Measurements from ENCODE around the gene NEBL. TPM values are rescaled to one million over a fixed set of nuclear protein-coding genes. Genes with fewer than 3 reads are reported as not detected.

NEBL gene
- total RNA-seq, 2 experiments from 2014 or later, result not detected

DNA sequence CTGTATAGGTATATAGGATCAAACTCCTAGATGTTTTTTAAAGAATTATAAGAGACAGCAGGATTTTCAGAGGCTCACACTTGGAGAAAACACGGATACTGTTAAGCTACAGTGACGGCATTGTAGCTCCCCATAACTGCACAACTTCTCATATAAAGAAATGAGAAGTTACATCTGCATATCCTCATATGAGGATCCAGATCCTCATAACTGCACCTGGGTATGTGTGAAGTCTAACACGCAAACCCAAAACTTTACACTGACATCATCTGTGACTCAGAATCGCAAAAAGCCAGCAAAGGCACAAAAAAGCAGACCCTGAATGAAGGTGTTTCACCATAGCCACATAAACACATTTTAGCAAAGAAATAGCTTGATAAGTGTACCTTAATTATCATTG, 34.1 kb downstream of the NEBL start:
- Mint-ChIP-seq H3K27ac (no peak overlapping the region), H3K4me3 (no peak overlapping the region), H3K4me1 (no peaks in the 10 kb centered on the region), H3K9me3 (no peaks in the 10 kb centered on the region), H3K27me3 (peaks cover 5% of the 10 kb centered on the region), H3K36me3 (no peaks in the 10 kb centered on the region)
- ATAC-seq (ENCODE audit: low read depth), result no peak
- no peak for DNase-seq
- POLR2A ChIA-PET, result no interaction called here

DNA sequence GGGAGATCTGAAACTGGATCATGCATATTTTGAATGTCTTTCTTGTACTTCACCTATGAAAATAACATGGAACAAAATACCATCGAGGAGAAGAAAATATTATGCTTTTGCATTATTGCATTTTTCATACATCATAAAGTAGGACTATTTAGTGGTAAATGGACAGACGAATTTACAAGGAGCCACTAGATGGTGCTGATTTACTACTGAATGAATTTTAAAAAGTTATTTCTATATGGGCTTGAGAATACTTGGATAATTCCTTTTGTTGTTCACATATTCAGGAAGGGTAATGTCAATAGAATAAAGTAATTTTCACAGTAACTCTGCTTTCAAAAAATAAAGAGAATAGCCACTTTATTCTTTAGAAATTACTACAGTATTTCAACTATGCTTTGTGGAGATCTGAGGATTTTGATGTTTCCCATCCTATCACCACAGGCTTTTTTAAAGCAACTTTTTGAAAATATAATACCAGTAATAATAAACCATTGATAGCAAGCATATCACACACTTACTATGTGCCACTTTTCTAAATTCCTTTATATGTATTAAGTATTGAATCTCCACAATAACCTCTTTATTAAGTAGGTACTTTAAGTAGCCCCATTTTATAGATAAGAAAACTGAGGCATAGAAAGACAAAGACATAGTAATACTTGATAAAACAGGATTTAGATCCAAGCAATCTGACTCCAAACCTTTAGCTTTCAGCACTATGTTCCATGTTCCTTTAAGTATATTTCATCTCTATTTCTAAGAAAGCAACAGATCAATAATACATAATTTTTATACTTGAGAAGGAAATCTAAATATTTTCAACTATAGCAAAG, 38.6 kb downstream of the NEBL start:
- peaks cover 4% of the 10 kb centered on the region for H3K27me3 Mint-ChIP-seq
- POLR2A ChIA-PET, result no interaction called here

GRCh38 chr10:20856484-20856883, 40.6 kb downstream of the NEBL start:
- Mint-ChIP-seq H3K9me3 (no peaks in the 10 kb centered on the region), H3K36me3 (no peaks in the 10 kb centered on the region), H3K27me3 (peaks cover 4% of the 10 kb centered on the region), H3K27ac (no peak overlapping the region), H3K4me1 (no peaks in the 10 kb centered on the region), H3K4me3 (no peak overlapping the region)
- no peak for DNase-seq
- POLR2A ChIA-PET, result no interaction called here
- ATAC-seq (ENCODE audit: low read depth), result no peak

More for the DNA sequence above, 38.6 kb downstream of the NEBL start:
- ATAC-seq (ENCODE audit: low read depth) (no peak), DNase-seq (no peak)
- no peak overlapping the region for H3K27ac Mint-ChIP-seq
- no peaks in the 10 kb centered on the region for H3K9me3 Mint-ChIP-seq
- H3K4me1 Mint-ChIP-seq, result no peaks in the 10 kb centered on the region
- no peak overlapping the region for H3K4me3 Mint-ChIP-seq
- H3K36me3 Mint-ChIP-seq, result no peaks in the 10 kb centered on the region

- Mint-ChIP-seq H3K27me3 (peaks cover 4% of the 10 kb centered on the region), H3K4me3 (no peak overlapping the region)
- ATAC-seq (ENCODE audit: low read depth), result no peak
Measured at GRCh38 chr10:20855398-20856038, 41.6 kb downstream of the NEBL start.

DNA sequence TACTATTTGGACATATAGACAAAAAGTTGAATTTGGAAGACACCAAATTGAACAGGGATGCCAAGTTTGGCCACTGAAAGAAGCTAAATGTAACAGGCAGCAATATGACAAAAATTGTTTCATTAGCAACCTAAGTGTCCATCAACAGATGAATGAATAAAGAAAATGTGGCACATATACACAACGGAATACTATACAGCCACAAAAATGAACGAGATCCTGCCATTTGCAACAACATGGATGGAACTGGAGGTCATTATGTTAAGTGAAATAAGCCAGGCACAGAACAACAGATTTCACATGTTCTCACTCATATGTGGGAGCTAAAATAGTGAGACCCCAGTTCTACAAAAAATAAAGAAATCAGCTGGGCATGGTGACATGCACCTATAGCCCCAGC, 43.8 kb downstream of the NEBL start:
- no peak overlapping the region for H3K4me3 Mint-ChIP-seq
- H3K27ac Mint-ChIP-seq, result no peak overlapping the region
- DNase-seq (no peak), ATAC-seq (ENCODE audit: low read depth) (no peak)
- no peaks in the 10 kb centered on the region for H3K36me3 Mint-ChIP-seq
- H3K27me3 Mint-ChIP-seq, result no peaks in the 10 kb centered on the region
- peaks cover 2% of the 10 kb centered on the region for H3K9me3 Mint-ChIP-seq
- POLR2A ChIA-PET, result no interaction called here
- no peaks in the 10 kb centered on the region for H3K4me1 Mint-ChIP-seq

More at GRCh38 chr10:20855398-20856038, 41.6 kb downstream of the NEBL start:
- no peak for DNase-seq
- Mint-ChIP-seq H3K27ac (no peak overlapping the region), H3K9me3 (no peaks in the 10 kb centered on the region), H3K4me1 (no peaks in the 10 kb centered on the region), H3K36me3 (no peaks in the 10 kb centered on the region)
- POLR2A ChIA-PET, result no interaction called here

GRCh38 chr10:20852303-20852702, 44.8 kb downstream of the NEBL start:
- no peak overlapping the region for H3K27ac Mint-ChIP-seq
- POLR2A ChIA-PET, result no interaction called here
- H3K9me3 Mint-ChIP-seq, result peaks cover 2% of the 10 kb centered on the region
- no peaks in the 10 kb centered on the region for H3K4me1 Mint-ChIP-seq
- H3K36me3 Mint-ChIP-seq, result no peaks in the 10 kb centered on the region
- no peak overlapping the region for H3K4me3 Mint-ChIP-seq
- DNase-seq (no peak), ATAC-seq (ENCODE audit: low read depth) (no peak)
- no peaks in the 10 kb centered on the region for H3K27me3 Mint-ChIP-seq

GRCh38 chr10:20847512-20847911, 49.6 kb downstream of the NEBL start:
- Mint-ChIP-seq H3K4me1 (no peaks in the 10 kb centered on the region), H3K9me3 (peaks cover 2% of the 10 kb centered on the region), H3K27me3 (no peaks in the 10 kb centered on the region), H3K36me3 (no peaks in the 10 kb centered on the region), H3K4me3 (no peak overlapping the region), H3K27ac (no peak overlapping the region)
- ATAC-seq (ENCODE audit: low read depth), result no peak
- DNase-seq, result no peak
- POLR2A ChIA-PET, result no interaction called here

GRCh38 chr10:20846263-20846662, 50.8 kb downstream of the NEBL start:
- H3K4me1 Mint-ChIP-seq, result no peaks in the 10 kb centered on the region
- ATAC-seq (ENCODE audit: low read depth) (no peak), DNase-seq (no peak)
- POLR2A ChIA-PET, result no interaction called here
- peaks cover 2% of the 10 kb centered on the region for H3K9me3 Mint-ChIP-seq
- H3K27me3 Mint-ChIP-seq, result no peaks in the 10 kb centered on the region
- H3K4me3 Mint-ChIP-seq, result no peak overlapping the region
- no peak overlapping the region for H3K27ac Mint-ChIP-seq
- no peaks in the 10 kb centered on the region for H3K36me3 Mint-ChIP-seq

- no peaks in the 10 kb centered on the region for H3K36me3 Mint-ChIP-seq
- H3K9me3 Mint-ChIP-seq, result no peaks in the 10 kb centered on the region
- POLR2A ChIA-PET, result no interaction called here
- H3K27me3 Mint-ChIP-seq, result no peaks in the 10 kb centered on the region
- H3K4me1 Mint-ChIP-seq, result no peaks in the 10 kb centered on the region
- DNase-seq, result no peak
- H3K27ac Mint-ChIP-seq, result no peak overlapping the region
- H3K4me3 Mint-ChIP-seq, result no peak overlapping the region
- no peak for ATAC-seq (ENCODE audit: low read depth)
Measured at GRCh38 chr10:20841419-20841818, 55.7 kb downstream of the NEBL start.

GRCh38 chr10:20839910-20840309, 57.2 kb downstream of the NEBL start:
- Mint-ChIP-seq H3K4me1 (no peaks in the 10 kb centered on the region), H3K27me3 (no peaks in the 10 kb centered on the region), H3K4me3 (no peak overlapping the region), H3K27ac (no peak overlapping the region), H3K9me3 (no peaks in the 10 kb centered on the region), H3K36me3 (no peaks in the 10 kb centered on the region)
- POLR2A ChIA-PET, result no interaction called here
- no peak for DNase-seq
- ATAC-seq (ENCODE audit: low read depth), result no peak

GRCh38 chr10:20839141-20839540, 58.0 kb downstream of the NEBL start:
- Mint-ChIP-seq H3K4me3 (no peak overlapping the region), H3K36me3 (no peaks in the 10 kb centered on the region), H3K4me1 (no peaks in the 10 kb centered on the region), H3K27ac (no peak overlapping the region), H3K9me3 (no peaks in the 10 kb centered on the region), H3K27me3 (no peaks in the 10 kb centered on the region)
- POLR2A ChIA-PET, result no interaction called here
- ATAC-seq (ENCODE audit: low read depth), result no peak
- no peak for DNase-seq

DNA sequence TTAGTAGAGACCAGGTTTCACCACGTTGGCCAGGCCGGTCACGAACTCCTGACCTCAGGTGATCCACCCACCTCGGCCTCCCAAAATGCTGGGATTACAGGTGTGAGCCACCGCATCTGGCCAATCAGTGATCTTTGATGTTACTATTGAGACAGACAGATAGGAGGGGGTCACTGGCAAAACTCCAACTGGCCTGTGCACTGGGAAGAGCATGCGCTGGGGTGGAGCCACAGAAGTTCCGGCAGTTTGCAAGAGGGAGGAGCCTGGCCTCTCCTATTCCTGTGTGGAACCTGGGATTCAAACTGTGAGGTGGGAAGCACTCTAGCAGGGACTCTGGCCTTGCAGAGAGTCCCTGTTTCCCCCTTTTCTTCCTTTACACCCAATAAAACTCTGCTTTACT, 60.7 kb downstream of the NEBL start:
- H3K27ac Mint-ChIP-seq, result no peak overlapping the region
- H3K36me3 Mint-ChIP-seq, result no peaks in the 10 kb centered on the region
- no peak overlapping the region for H3K4me3 Mint-ChIP-seq
- no peaks in the 10 kb centered on the region for H3K4me1 Mint-ChIP-seq
- POLR2A ChIA-PET, result no interaction called here
- H3K27me3 Mint-ChIP-seq, result no peaks in the 10 kb centered on the region
- ATAC-seq (ENCODE audit: low read depth) (no peak), DNase-seq (no peak)
- H3K9me3 Mint-ChIP-seq, result no peaks in the 10 kb centered on the region

GRCh38 chr10:20835335-20835734, 61.8 kb downstream of the NEBL start:
- no peaks in the 10 kb centered on the region for H3K4me1 Mint-ChIP-seq
- no peaks in the 10 kb centered on the region for H3K36me3 Mint-ChIP-seq
- POLR2A ChIA-PET, result no interaction called here
- H3K9me3 Mint-ChIP-seq, result no peaks in the 10 kb centered on the region
- H3K27me3 Mint-ChIP-seq, result no peaks in the 10 kb centered on the region
- DNase-seq, result no peak
- no peak for ATAC-seq (ENCODE audit: low read depth)
- no peak overlapping the region for H3K4me3 Mint-ChIP-seq
- no peak overlapping the region for H3K27ac Mint-ChIP-seq

DNA sequence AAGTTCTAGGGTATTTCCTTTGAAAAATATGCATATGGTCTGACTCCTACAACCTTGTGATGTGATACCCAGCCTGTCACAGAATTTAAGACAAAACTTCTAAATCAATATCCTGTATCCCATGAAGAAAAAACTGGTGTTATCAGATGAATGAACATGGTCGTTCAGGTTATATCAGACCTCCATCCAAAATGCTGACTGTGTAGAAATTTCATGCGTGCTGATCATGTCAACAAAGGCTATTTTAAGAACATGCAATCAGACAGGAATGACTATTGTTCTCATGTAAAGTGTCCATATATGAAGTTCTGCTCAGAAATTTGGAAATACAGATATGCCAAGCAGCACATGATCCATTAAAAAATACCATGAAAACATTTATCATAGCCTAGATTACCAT, 62.3 kb downstream of the NEBL start:
- Mint-ChIP-seq H3K9me3 (no peaks in the 10 kb centered on the region), H3K4me1 (no peaks in the 10 kb centered on the region), H3K27ac (no peak overlapping the region), H3K4me3 (no peak overlapping the region), H3K27me3 (no peaks in the 10 kb centered on the region), H3K36me3 (no peaks in the 10 kb centered on the region)
- no peak for ATAC-seq (ENCODE audit: low read depth)
- no peak for DNase-seq
- POLR2A ChIA-PET, result no interaction called here
